Thoracic aorta (tissue), 2 donors: Measurements from ENCODE around the gene SOSTDC1. TPM values are rescaled to one million over a fixed set of nuclear protein-coding genes. Genes with fewer than 3 reads are reported as not detected.

Experiments
- ATAC-seq: fragments of 150-250 bp; one replicate; pipeline ENCODE4 v1.8.0; 2017; ENCODE audit warnings: low read depth; ENCODE audit not compliant: insufficient number of reproducible peaks, low FRiP score
- DNase-seq: peaks from one replicate; pipeline ENCODE4 v3.0.0-alpha.2; 2020; ENCODE audit warnings: low spot score
- H3K27ac ChIP-seq, 2 donors: fragments of 200-600 bp; sonication (generic); 1 replicate in 1 of 2; 2 replicates in 1 of 2; pipeline ENCODE4 v1.5.1; 2016; ENCODE audit warnings: mild to moderate bottlenecking in 2 of 2, moderate library complexity in 2 of 2
- H3K27me3 ChIP-seq: fragments of 200-600 bp; sonication (generic); replicated peaks from 2 replicates; pipeline ENCODE4 v1.6.0; 2016; ENCODE audit warnings: mild to moderate bottlenecking; ENCODE audit not compliant: insufficient read depth
- H3K36me3 ChIP-seq: fragments of 200-600 bp; sonication (generic); one replicate; pipeline ENCODE4 v1.5.1; 2016
- H3K4me1 ChIP-seq, 2 donors: fragments of 200-600 bp; sonication (generic); 1 replicate in 1 of 2; 2 replicates in 1 of 2; pipeline versions ENCODE4 v1.5.1 to v1.6.0; 2016; ENCODE audit warnings: low read depth in 2 of 2, mild to moderate bottlenecking in 1 of 2; ENCODE audit not compliant: control insufficient read depth in 1 of 2
- H3K4me3 ChIP-seq: fragments of 200-600 bp; sonication (generic); 2 replicates; pipeline ENCODE4 v1.5.1; 2016; ENCODE audit warnings: mild to moderate bottlenecking
- H3K9me3 ChIP-seq: fragments of 200-600 bp; sonication (generic); 2 replicates; pipeline ENCODE4 v1.5.1; 2016
- CTCF ChIP-seq: fragments of 200-600 bp; sonication (generic); IDR thresholded peaks from one replicate; pipeline ENCODE4 v1.5.1; 2019; ENCODE audit warnings: antibody characterized with exemption
- total RNA-seq, 2 donors: library from RNA; depleted of rRNA; stranded (reverse); fragments of >200 nt; gene quantifications; one replicate each; pipeline versions ENCODE4 v1.1.0 to v1.2.3, GENCODE V29; 2016

SOSTDC1 gene
- total RNA-seq, 2 donors from 2014 or later, result 0.63 TPM; not detected in 1

- TF ChIP-seq CTCF, result no peak
- Histone ChIP-seq H3K4me1 (no peaks in the 10 kb centered on the region), H3K9me3 (no peaks in the 10 kb centered on the region), H3K27ac (no peak overlapping the region), H3K27me3 (no peaks in the 10 kb centered on the region), H3K36me3 (no peaks in the 10 kb centered on the region), H3K4me3 (no peak overlapping the region)
- no peak for ATAC-seq
- no peak for DNase-seq
Measured at GRCh38 chr7:16431646-16432424, 33.7 kb downstream of the SOSTDC1 start.

- ATAC-seq (no peak), DNase-seq (no peak)
- no peaks in the 10 kb centered on the region for H3K36me3 ChIP-seq
- no peaks in the 10 kb centered on the region for H3K27me3 ChIP-seq
- no peaks in the 10 kb centered on the region for H3K4me1 ChIP-seq
- no peak overlapping the region for H3K27ac ChIP-seq
- no peaks in the 10 kb centered on the region for H3K9me3 ChIP-seq
- H3K4me3 ChIP-seq, result no peak overlapping the region
- no peak for TF ChIP-seq CTCF
Measured at GRCh38 chr7:16430133-16430532, 35.4 kb downstream of the SOSTDC1 start.

- ATAC-seq (no peak), DNase-seq (no peak)
- H3K4me3 ChIP-seq, result no peak overlapping the region
- no peak for TF ChIP-seq CTCF
- no peaks in the 10 kb centered on the region for H3K4me1 ChIP-seq
- no peaks in the 10 kb centered on the region for H3K27me3 ChIP-seq
- H3K36me3 ChIP-seq, result no peaks in the 10 kb centered on the region
- H3K9me3 ChIP-seq, result no peaks in the 10 kb centered on the region
- no peak overlapping the region for H3K27ac ChIP-seq
Measured at GRCh38 chr7:16428672-16429071, 36.9 kb downstream of the SOSTDC1 start.

DNA sequence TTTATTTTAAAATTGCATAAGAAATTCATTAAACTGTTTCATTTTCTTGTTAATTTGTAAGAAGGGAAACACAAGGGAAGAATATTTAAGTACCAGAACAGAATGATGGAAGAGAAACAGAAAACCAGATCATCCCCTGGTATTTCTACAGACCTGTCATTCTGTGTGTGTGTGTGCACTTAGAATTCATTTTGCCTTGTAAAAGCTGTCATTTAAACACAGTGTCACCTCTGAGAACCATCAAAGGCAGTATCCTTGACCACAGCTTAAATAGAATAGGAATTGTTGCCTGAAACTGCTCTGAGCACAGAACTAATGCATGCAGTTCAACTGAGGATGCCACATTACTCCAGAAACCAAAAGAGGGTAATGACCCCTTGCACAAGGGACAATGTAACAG, 37.4 kb downstream of the SOSTDC1 start:
- Histone ChIP-seq H3K36me3 (no peaks in the 10 kb centered on the region), H3K4me1 (no peaks in the 10 kb centered on the region), H3K4me3 (no peak overlapping the region), H3K9me3 (no peaks in the 10 kb centered on the region), H3K27me3 (no peaks in the 10 kb centered on the region), H3K27ac (no peak overlapping the region)
- no peak for TF ChIP-seq CTCF
- DNase-seq, result no peak
- no peak for ATAC-seq

DNA sequence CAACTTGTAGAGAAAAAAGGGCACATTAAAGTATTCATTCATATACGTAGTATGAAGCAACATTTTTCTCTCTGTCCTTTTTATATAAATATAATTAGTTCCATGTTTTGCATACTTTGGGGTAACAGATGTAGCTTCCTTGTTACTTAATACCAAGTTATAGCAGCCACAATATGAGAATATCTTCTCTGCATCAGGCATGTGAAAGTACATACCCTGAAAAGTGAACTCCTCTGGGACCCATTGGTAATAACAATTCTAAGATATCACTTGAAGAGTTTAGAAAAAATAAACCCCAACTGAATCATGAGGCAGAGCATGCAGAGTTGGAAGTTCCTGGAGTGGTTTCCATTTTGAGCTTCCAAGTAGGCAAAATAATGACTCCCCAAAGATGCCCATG, 41.8 kb downstream of the SOSTDC1 start:
- H3K4me3 ChIP-seq, result no peak overlapping the region
- H3K27me3 ChIP-seq, result no peaks in the 10 kb centered on the region
- H3K4me1 ChIP-seq, result peaks cover 10 to 22% of the 10 kb centered on the region in 2 donors
- H3K36me3 ChIP-seq, result no peaks in the 10 kb centered on the region
- DNase-seq, result no peak
- H3K9me3 ChIP-seq, result no peaks in the 10 kb centered on the region
- TF ChIP-seq CTCF, result no peak
- ATAC-seq, result no peak
- no peak overlapping the region for H3K27ac ChIP-seq
